ENCODE measurements around the gene DACT2. TPM values are rescaled to one million over a fixed set of nuclear protein-coding genes. Genes with fewer than 3 reads are reported as not detected.

DACT2 gene
- total and polyA plus RNA-seq, 12 donors: 0.09 to 1.5 (median 0.65) TPM

- TF ChIP-seq, protein P1, sequence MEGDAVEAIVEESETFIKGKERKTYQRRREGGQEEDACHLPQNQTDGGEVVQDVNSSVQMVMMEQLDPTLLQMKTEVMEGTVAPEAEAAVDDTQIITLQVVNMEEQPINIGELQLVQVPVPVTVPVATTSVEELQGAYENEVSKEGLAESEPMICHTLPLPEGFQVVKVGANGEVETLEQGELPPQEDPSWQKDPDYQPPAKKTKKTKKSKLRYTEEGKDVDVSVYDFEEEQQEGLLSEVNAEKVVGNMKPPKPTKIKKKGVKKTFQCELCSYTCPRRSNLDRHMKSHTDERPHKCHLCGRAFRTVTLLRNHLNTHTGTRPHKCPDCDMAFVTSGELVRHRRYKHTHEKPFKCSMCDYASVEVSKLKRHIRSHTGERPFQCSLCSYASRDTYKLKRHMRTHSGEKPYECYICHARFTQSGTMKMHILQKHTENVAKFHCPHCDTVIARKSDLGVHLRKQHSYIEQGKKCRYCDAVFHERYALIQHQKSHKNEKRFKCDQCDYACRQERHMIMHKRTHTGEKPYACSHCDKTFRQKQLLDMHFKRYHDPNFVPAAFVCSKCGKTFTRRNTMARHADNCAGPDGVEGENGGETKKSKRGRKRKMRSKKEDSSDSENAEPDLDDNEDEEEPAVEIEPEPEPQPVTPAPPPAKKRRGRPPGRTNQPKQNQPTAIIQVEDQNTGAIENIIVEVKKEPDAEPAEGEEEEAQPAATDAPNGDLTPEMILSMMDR (IDR thresholded peaks at IDR 0.05): no peak
- Histone ChIP-seq H3K36me3 (no peaks in the 10 kb centered on the region), H3K27ac (no peak overlapping the region), H3K27me3 (peaks cover 0 to 40% (median 5%) of the 10 kb centered on the region in 7 donors), H3K4me3 (no peak overlapping the region), H3K4me1 (peaks cover 0 to 10% (median 0%) of the 10 kb centered on the region in 9 donors), H3K9me3 (peaks cover 0 to 6% (median 0%) of the 10 kb centered on the region in 11 donors)
- WGBS, 2 donors: 65 to 69% methylated on average over 15 of the region's 15 CpGs
- no peak for ATAC-seq
- intact Hi-C loops (cut with DNase I): loop anchor here in 1 of 10 donors (10.0 kb wide), 1 partner anchor 213 kb away; no protein-coding TSS in a partner anchor
- DNase-seq: no peak
Observed at GRCh38 chr6:168367285-168367751, 47.7 kb upstream of the DACT2 start.

DNA sequence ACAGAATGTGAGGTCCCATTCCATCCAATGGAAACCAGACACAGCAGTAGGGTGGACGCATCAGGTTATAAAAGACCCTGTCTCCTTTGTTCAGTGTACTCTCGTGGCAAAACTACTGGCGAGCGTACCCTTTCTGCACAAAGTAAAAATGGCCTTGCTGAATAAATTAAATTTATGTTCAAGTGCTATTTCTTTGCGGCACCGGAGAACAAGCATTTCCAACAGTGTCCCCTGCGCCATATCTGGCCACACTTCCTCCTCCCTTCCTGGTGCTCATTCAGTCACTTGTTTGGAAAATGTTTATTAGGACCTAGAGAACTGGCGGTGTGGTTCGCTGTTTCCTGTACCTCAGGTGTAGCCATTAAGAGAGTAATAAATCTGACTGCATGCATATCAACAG lies 46.9 kb upstream of the DACT2 start:
- 90 to 97% methylated on average over 9 of the region's 9 CpGs for WGBS, 2 donors
- H3K27me3 ChIP-seq: peaks cover 0 to 41% (median 10%) of the 10 kb centered on the region in 7 donors
- intact Hi-C loops (cut with DNase I): loop anchor here in 1 of 10 donors (10.0 kb wide), 1 partner anchor 212 kb away; no protein-coding TSS in a partner anchor

DNA sequence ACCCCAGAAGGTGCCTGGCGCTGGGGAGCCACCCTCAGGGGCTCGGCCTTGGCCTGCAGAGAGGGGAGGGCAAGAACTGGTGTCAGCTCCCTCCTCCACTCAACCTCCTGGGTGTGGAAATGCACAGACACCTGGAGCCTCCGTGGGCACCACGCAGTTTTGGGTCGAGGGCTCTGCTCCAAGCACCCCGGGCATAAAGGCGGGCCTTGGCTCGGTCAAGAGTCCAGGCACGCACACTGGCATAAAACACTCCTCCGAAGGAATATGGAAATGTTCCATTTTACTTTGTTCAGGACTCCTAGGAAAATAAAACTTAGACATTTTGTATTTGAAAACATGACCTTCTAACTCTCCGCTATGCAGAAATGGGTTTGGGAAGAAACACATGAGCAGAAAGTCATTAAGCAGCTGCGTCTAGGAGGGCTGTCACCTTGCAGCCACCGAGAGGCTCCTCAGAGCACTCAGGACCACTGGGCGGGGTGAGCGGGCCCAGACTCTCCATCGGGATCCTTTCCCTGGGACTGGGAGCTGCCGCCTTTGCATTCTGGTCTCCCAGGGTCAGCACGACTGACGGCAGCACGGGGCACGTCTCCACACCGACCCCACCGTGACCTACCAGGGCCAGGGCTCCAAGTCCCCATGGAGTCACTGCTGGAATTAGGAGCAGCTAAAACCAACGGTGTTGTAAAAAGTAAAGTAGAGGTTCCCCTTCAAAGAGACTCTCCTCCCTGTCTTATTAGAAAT lies 46.0 kb upstream of the DACT2 start:
- intact Hi-C loops (cut with DNase I): loop anchor here in 1 of 10 donors (10.0 kb wide), 1 partner anchor 211 kb away; no protein-coding TSS in a partner anchor
- no peak for ATAC-seq
- WGBS, 2 donors: 84 to 91% methylated on average over 24 of the region's 24 CpGs

More for the DNA sequence above, 46.9 kb upstream of the DACT2 start:
- Histone ChIP-seq H3K27ac (no peak overlapping the region), H3K9me3 (peaks cover 0 to 6% (median 0%) of the 10 kb centered on the region in 11 donors), H3K4me3 (no peak overlapping the region), H3K4me1 (peaks cover 0 to 10% (median 0%) of the 10 kb centered on the region in 9 donors), H3K36me3 (no peaks in the 10 kb centered on the region)
- TF ChIP-seq, protein P1 (IDR thresholded peaks at IDR 0.05): no peak
- no peak for ATAC-seq
- no peak for DNase-seq

DNA sequence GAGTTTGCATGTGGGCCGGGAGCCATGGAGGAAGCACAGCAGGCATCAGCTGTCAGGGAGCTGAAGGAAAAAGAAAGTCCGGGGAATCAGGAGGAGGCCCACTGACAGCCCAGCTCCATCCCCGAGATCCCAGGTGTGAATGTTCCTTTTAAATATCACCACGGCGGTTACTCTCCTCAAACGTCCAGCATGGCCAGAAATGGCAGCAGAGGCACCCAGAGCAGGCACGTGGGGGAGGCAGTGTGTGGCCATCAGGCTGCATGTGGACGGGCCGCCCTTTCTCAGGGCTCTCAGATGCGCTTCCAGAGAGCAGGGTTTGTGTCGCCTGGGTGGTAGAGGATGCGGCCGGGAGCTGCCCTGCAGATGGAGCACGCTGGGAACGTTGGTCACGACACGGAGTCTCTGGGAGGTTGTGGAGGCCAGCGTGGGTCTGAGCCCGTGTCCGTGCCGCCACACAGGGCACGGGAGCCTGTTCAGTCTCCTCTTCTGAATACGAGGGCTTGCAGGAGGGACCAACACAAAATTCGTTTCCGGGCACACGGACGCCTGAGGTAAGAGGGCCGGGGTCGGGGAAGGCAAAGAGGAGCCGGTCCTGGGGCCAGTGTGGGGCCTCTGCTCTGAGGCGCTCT lies 45.3 kb upstream of the DACT2 start:
- peaks cover 0 to 38% (median 12%) of the 10 kb centered on the region in 7 donors for H3K27me3 ChIP-seq

More for the DNA sequence above, 46.0 kb upstream of the DACT2 start:
- peaks cover 0 to 42% (median 12%) of the 10 kb centered on the region in 7 donors for H3K27me3 ChIP-seq
- H3K36me3 ChIP-seq: no peaks in the 10 kb centered on the region
- H3K4me3 ChIP-seq: no peak overlapping the region
- H3K27ac ChIP-seq: no peak overlapping the region
- H3K9me3 ChIP-seq: peaks cover 0 to 13% (median 0%) of the 10 kb centered on the region in 11 donors
- TF ChIP-seq, protein P1 (IDR thresholded peaks at IDR 0.05): no peak
- no peak for DNase-seq
- peaks cover 0 to 10% (median 0%) of the 10 kb centered on the region in 9 donors for H3K4me1 ChIP-seq

More for the DNA sequence above, 45.3 kb upstream of the DACT2 start:
- Histone ChIP-seq H3K4me3 (no peak overlapping the region), H3K36me3 (no peaks in the 10 kb centered on the region), H3K9me3 (peaks cover 0 to 15% (median 0%) of the 10 kb centered on the region in 11 donors), H3K4me1 (peaks cover 0 to 3% (median 0%) of the 10 kb centered on the region in 9 donors), H3K27ac (no peak overlapping the region)
- 90 to 91% methylated on average over 31 of the region's 31 CpGs for WGBS, 2 donors
- intact Hi-C loops (cut with DNase I): loop anchor here in 1 of 10 donors (10.0 kb wide), 1 partner anchor 210 kb away; no protein-coding TSS in a partner anchor
- DNase-seq (no peak), ATAC-seq (peak in 1 of 8 donors; percentile 23)
- TF ChIP-seq, protein P1 (IDR thresholded peaks at IDR 0.05): no peak
